AG09319 (cell line): ENCODE data around the gene EXOC6.

ENCODE experiments used
- DNase-seq: peaks from one replicate; pipeline ENCODE4 v3.0.0-alpha.2; 2010; ENCODE audit warnings: low read depth; ENCODE audit errors: extremely low read depth
- CTCF ChIP-seq: IDR thresholded peaks from 2 replicates; pipeline ENCODE4 v1.5.1; 2011; ENCODE audit warnings: low read depth, mild to moderate bottlenecking, inconsistent platforms, low read length, moderate library complexity

EXOC6 gene

GRCh38 chr10:93103953-93104352, 255.6 kb downstream of the EXOC6 start:
- DNase-seq = no peak
- TF ChIP-seq CTCF = no peak

- no peak for TF ChIP-seq CTCF
- no peak for DNase-seq
These were observed 258.3 kb downstream of the EXOC6 start for GRCh38 chr10:93106631-93107072.
